GM19452 (cell line): ENCODE results near the gene ADIPOR2.

Experiments used
- ATAC-seq: cut with Tn5 transposase; IDR thresholded peaks from one replicate; pipeline ENCODE4 v1.9.1; 2021; ENCODE audit not compliant: unreplicated experiment

Gene ADIPOR2

GRCh38 chr12:1797011-1797901 is 106.4 kb downstream of the ADIPOR2 start:
- ATAC-seq, result no peak

GRCh38 chr12:1797991-1798640 is 107.2 kb downstream of the ADIPOR2 start:
- ATAC-seq, result no peak

- no peak for ATAC-seq
Measured at GRCh38 chr12:1798641-1799020, 107.8 kb downstream of the ADIPOR2 start.

- ATAC-seq, result no peak
Measured at GRCh38 chr12:1799051-1799881, 108.4 kb downstream of the ADIPOR2 start.

GRCh38 chr12:1799882-1800400 is 109.1 kb downstream of the ADIPOR2 start:
- no peak for ATAC-seq

GRCh38 chr12:1800401-1801302 is 109.8 kb downstream of the ADIPOR2 start:
- ATAC-seq, result no peak

GRCh38 chr12:1801303-1801975 is 110.6 kb downstream of the ADIPOR2 start:
- no peak for ATAC-seq

GRCh38 chr12:1803736-1804135 is 112.9 kb downstream of the ADIPOR2 start:
- ATAC-seq, result no peak

- ATAC-seq, result peak; percentile 89
Measured at GRCh38 chr12:1804545-1805332, 113.9 kb downstream of the ADIPOR2 start.

GRCh38 chr12:1805441-1806081 is 114.7 kb downstream of the ADIPOR2 start:
- no peak for ATAC-seq

- ATAC-seq, result no peak
Measured at GRCh38 chr12:1806301-1807086, 115.6 kb downstream of the ADIPOR2 start.

- no peak for ATAC-seq
Measured at GRCh38 chr12:1807087-1807860, 116.4 kb downstream of the ADIPOR2 start.

GRCh38 chr12:1808036-1808797 is 117.3 kb downstream of the ADIPOR2 start:
- ATAC-seq, result no peak

GRCh38 chr12:1808798-1809480 is 118.1 kb downstream of the ADIPOR2 start:
- ATAC-seq, result no peak

- ATAC-seq, result no peak
Measured at GRCh38 chr12:1809591-1810190, 118.8 kb downstream of the ADIPOR2 start.
